ENCODE data around the gene CCDC8.
A peak's percentile ranks its signal among the peaks of the same experiment; 100 is the strongest.
"Not testable (repeated sequence)": the region's sequence is repeated elsewhere in the genome, so short reads cannot be mapped to it uniquely, and the experiment has no call there.

The CCDC8 gene

DNA sequence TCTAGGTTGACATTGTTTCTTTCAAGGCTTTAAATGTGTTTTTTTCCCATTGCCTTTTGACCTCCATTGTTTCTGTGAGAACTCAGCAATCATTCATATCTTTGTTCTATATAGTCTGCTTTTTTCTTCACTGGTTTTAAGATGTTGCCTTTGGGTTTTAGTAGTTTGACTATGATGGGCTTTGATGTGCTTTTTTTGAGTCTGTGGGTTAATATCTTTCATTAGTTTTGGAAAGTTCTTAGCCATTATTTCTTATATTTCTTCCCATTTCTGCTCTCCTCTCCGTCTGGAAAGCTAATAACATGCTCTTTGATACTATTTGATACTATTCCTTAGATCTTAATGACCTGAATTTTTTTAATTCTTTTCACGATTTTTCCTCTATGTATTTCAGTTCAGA is 32.7 kb downstream of the CCDC8 start:
- DNase-seq, result no peak

- peak; percentile 89 for DNase-seq
These were observed 35.1 kb downstream of the CCDC8 start for GRCh38 chr19:46378268-46378667.

DNA sequence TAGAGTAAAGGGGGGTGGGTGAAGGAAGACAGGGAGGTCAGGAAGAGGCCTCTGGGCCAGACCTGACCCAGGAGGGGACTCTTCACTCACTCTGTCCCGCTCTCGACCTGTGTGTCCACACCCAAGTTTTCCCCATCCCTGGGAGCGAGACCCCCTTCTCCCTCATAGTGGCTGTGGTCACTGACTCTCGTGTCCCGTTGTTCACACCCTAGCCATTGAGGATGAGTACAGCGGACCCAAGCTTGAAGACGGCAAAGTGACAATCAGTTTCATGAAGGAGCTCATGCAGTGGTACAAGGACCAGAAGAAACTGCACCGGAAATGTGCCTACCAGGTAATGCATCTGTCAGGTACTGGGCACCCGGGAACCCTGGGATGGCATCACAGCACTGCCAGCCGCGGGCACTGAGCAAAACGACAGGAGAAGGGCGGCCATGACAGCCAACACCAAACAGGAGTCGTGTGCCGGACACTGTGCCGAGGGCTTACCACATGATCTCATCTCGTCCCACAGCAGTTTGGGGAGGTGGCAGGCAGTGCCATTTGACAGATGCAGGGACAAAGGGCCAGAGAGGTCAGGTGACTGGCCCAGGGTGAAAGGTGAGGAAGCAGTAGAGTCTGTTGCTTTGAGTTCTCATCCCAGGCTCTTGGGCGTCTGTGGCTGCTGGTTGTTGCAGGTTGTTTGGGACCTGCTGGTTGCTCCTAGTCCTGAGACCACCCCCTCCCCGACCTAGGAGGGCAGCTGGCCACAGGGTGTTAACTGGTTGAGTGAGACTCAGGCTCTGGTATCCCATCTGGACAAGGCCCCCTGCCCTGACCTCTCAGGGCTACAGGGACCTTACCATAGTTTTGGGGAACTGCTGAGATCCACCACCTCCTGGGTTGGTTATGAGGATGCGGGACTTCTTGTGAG is 36.9 kb downstream of the CCDC8 start:
- no peak for DNase-seq

DNA sequence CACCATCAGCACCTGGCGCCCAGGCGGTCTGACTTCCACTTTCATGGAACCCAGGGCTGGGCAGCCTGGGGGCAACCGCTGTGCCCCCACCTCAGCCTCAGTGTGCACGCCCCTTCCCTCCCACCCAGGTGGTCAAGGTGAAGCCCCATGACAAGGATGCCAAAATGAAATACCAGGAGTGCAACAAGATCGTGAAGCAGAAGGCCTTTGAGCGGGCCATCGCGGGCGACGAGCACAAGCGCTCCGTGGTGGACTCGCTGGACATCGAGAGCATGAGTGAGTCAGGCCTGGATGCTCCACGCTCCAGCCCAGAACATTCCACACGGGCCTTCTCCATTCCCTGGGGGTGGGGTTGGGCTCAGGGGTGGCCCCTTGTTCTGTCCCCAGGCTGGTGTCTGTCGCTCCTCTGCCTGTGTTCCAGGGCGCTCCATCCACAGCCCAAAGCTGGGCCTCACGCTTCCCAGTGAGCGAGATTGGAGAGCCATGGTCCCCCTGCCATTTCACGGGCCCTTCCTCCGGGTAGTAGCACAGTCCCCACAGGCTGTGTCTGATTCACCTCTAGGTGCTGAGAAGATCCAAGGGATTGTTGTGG is 37.8 kb downstream of the CCDC8 start:
- not testable (repeated sequence) for DNase-seq

DNA sequence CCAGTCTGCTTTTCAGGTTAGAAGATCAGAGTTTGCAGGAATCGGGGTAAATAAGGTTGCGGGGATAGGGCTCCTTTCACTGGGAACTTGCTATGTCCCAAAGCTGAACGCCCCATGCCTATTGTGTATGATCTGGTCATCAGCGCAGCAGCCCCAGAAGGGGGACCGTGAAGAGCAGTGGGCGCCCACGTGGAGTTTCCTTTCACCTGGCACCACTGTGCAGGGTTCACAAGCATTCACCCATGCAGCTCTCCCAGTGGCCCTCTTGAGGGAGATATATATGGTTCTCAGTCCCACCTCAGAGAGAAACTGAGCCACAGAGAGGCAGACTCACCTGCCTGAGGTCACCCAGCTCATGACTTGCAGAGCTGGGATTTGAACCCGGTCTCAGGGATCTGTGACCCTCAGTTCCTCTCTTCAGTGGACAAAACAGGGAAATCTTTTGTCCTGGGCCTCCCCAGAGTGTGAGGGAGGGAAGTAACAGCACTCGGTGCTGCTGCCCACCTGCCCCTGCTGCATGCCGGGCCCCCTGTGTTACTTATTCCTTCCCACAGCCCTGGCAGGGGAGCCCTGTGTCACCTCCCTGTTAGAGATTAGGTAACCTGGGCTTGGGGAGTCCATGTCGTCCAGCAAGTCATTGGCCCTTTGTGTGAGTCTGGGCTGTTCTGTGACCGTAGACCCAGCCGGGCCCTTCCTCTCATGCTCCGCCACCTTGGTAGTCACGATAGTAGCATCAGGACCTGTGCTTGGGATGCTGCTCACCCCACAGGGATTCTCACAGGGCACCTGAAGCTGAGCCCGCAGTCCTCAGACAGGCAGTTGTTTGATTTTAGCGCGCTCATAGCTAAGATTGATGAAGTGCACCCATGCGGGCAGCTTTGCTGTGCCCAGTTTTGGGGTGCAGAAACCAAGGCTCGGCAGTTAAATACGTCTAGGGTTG is 38.6 kb downstream of the CCDC8 start:
- no peak for DNase-seq

DNA sequence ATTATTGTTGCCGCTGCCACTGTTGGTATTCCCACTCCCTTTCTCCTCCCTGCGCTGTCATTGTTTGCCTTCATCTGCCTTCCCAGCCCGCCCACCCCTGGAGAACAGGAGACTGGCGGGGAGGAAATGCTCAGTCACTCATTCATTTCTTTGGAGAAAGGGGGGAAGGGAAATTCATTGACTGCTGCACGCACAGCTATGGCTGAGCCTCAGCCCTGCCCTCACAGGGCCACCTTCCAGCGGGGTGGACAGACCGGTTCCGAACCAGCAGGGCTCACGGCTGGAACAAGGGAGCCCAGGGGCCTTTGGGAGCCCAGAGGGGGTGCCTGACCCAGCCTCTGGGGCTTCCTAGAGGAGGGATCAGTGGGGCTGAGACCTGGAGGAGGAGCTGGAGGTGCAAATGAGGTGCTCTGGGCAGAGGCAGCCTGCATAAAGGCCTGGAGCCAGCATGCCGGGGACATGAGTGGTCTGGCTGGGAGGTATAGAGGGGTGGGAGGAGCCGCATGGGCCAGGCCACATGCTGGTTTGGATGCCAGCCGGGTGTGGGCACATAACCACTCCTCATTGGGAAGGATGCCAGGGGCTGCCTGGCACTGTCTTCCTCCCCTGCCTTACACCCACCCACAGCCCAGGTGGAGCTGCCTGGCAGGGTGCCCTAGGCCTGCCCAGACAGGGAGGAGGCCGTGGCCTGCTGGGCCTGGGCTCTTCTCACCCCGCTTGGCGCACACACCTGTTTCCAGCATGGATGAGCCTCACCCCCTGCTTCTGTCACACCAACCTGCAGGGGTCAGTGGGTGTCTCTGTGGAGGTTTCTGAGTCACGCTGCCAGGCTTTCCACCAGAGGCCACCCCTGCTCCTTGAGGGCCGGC is 39.6 kb downstream of the CCDC8 start:
- DNase-seq, result peak; percentile 66

- no peak for DNase-seq
These were observed 40.4 kb downstream of the CCDC8 start for GRCh38 chr19:46372901-46373490.

DNA sequence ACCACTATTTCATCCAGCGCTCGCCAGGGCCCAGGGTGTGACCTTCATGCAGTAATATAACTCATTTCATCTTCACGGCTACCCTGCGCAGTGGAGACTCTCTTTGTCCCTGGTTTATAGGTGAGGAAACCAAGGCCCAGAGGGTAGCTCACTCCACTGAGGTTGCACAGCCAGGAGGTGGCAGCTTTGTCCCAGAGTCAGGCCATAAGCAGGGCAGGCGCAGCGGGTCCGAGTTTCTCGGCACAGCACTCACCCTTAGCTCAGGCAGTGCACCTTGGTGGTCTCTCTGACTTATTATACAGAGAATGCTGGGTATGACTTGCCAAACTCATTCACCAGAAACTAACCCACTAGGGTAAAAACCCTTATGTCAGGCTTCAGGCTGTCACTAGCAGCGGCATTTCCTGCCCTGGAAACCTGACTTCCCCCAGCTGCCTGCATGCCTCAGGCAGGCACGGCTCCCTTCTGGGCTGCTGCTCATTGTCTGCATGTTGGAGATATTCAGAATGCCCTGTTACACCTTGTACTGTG is 41.9 kb downstream of the CCDC8 start:
- no peak for DNase-seq

- DNase-seq, result no peak
These were observed 43.5 kb downstream of the CCDC8 start for GRCh38 chr19:46369817-46370216.

- no peak for DNase-seq
These were observed 45.2 kb downstream of the CCDC8 start for GRCh38 chr19:46368116-46368515.

GRCh38 chr19:46367426-46367825 is 45.9 kb downstream of the CCDC8 start:
- no peak for DNase-seq

GRCh38 chr19:46366620-46367292 is 46.6 kb downstream of the CCDC8 start:
- DNase-seq, result no peak

GRCh38 chr19:46365561-46365960 is 47.8 kb downstream of the CCDC8 start:
- no peak for DNase-seq

- DNase-seq, result no peak
These were observed 49.0 kb downstream of the CCDC8 start for GRCh38 chr19:46364359-46364758.

DNA sequence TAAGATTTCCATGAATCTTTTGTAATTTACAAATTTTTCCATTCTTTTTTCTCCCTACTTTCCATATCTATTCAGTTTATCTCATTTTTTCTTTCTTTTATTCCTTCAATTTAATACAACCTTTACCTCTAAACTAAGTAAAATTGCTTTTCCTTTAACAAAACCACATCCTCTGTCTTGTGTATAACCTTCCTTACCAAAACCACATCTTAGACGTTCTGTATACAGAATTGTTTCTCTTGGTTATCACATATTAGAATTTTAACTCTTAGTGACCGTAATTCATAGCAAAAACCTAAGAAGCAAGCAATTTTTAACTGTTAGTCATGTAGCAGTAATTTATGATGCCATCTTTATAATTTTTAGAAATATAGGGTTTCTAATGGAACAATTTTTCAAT is 51.4 kb downstream of the CCDC8 start:
- DNase-seq, result no peak

All from fibroblast of skin of abdomen (primary cell).